OCI-LY1 (cell line): ENCODE measurements around the gene IFITM10.

ENCODE experiments used
- CTCF ChIP-seq: fragments of 200-600 bp; sonication (generic), shearing (Covaris generic); IDR thresholded peaks from 2 replicates; pipeline ENCODE4 v1.5.1; 2017; ENCODE audit warnings: mild to moderate bottlenecking, antibody characterized with exemption, low read length, moderate library complexity, mixed read lengths
- EZH2 ChIP-seq: fragments of 200-600 bp; sonication (generic), shearing (Covaris generic); IDR thresholded peaks from 2 replicates; pipeline ENCODE4 v1.8.0; 2017; ENCODE audit warnings: borderline replicate concordance, mixed run types, mild to moderate bottlenecking, antibody characterized with exemption, low read length, moderate library complexity, mixed read lengths

DNA sequence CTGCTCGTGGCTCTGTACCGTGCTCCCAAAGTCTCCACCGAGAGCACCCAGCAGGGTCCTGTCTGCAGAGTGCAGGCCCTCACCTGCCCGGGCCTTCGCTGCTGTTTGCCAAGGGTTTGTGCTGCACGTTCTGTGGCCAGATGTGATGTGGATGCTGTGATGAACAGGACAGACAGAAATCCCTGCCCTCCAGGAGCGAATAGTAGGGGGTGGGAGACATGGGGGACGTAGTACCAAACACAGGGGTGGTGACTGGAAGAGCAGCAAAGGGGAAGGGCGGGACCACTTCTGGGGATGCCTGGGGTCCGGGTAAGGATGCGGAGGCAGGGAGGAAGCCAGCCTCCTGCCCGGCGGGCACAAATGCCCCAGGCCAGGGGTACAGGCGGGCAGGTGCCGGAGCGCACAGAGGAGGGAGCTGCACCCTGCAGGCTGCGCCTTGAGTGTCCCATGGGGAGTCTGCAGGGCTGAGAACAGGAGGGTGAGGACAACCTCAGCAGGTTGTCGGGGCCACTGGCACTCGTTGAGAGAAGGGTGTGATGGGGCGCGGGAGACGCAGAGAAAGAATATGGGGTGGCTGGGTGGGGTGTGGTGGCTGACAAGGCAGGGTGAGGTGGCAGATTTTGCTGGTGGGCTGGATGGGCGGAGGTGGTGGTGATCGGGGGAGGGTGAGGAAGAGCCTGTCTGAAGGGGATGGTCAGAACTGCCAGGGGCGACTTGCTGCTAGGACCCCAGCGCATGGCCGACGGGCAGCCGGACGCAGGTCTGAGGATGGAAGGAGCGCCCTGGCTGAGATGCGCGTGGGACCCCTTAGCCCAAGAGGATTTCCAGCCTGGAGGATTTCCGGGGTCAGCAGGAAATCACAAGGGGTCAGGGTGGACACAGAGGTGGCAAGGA, 29.7 kb upstream of the IFITM10 start:
- no peak for TF ChIP-seq CTCF
- TF ChIP-seq EZH2: no peak
